ENCODE measurements around the gene F8.
A peak's percentile ranks its signal among the peaks of the same experiment; 100 is the strongest.
"Not testable (repeated sequence)": the region's sequence is repeated elsewhere in the genome, so short reads cannot be mapped to it uniquely, and the experiment has no call there.

F8 gene

GRCh38 chrX:154980330-154981115 is 42.0 kb downstream of the F8 start:
- peak; percentile 11 to 79 for DNase-seq

- no peak for DNase-seq
Observed at GRCh38 chrX:154979629-154980028, 42.9 kb downstream of the F8 start.

GRCh38 chrX:154968353-154968752 is 54.2 kb downstream of the F8 start:
- DNase-seq = no peak

GRCh38 chrX:154967603-154968002 is 54.9 kb downstream of the F8 start:
- no peak for DNase-seq

- no peak for DNase-seq
Observed at GRCh38 chrX:154961947-154962346, 60.6 kb downstream of the F8 start.

- DNase-seq = not testable (repeated sequence)
Observed at GRCh38 chrX:154955799-154956198, 66.7 kb downstream of the F8 start.

- not testable (repeated sequence) for DNase-seq
Observed at GRCh38 chrX:154939265-154939664, 83.3 kb downstream of the F8 start.

- not testable (repeated sequence) for DNase-seq
Observed at GRCh38 chrX:154924771-154925170, 97.8 kb downstream of the F8 start.

- DNase-seq = peak in 1 of 2 donors; percentile 22
Observed at GRCh38 chrX:154918060-154918483, 104.5 kb downstream of the F8 start.

- no peak for DNase-seq
Observed at GRCh38 chrX:154914052-154914451, 108.5 kb downstream of the F8 start.

GRCh38 chrX:154910528-154910927 is 112.0 kb downstream of the F8 start:
- not testable (repeated sequence) for DNase-seq

- not testable (repeated sequence) for DNase-seq
Observed at GRCh38 chrX:154910048-154910447, 112.5 kb downstream of the F8 start.

- DNase-seq = no peak
Observed at GRCh38 chrX:154908821-154909220, 113.7 kb downstream of the F8 start.

- DNase-seq = no peak
Observed at GRCh38 chrX:154902408-154902807, 120.1 kb downstream of the F8 start.

- no peak for DNase-seq
Observed at GRCh38 chrX:154900323-154900722, 122.2 kb downstream of the F8 start.

- DNase-seq = no peak
Observed at GRCh38 chrX:154892296-154892695, 130.2 kb downstream of the F8 start.

GRCh38 chrX:154890990-154891639 is 131.4 kb downstream of the F8 start:
- DNase-seq = no peak

GRCh38 chrX:154886789-154887221 is 135.7 kb downstream of the F8 start:
- not testable (repeated sequence) for DNase-seq

- DNase-seq = not testable (repeated sequence)
Observed at GRCh38 chrX:154886069-154886788, 136.3 kb downstream of the F8 start, which contains the start of gene F8A1. Gene F8A1 (plus strand): TSS chrX:154886355. CDS start chrX:154886375, 20 bp downstream.

- DNase-seq = not testable (repeated sequence)
Observed at GRCh38 chrX:154885549-154885948, 137.0 kb downstream of the F8 start.

- not testable (repeated sequence) for DNase-seq
Observed at GRCh38 chrX:154885057-154885456, 137.5 kb downstream of the F8 start.

- not testable (repeated sequence) for DNase-seq
Observed at GRCh38 chrX:154884069-154884468, 138.5 kb downstream of the F8 start.

- no peak for DNase-seq
Observed at GRCh38 chrX:154873329-154873728, 149.2 kb downstream of the F8 start.
